HCT116 (cell line): ENCODE measurements around the gene AQP12B. TPM values are rescaled to one million over a fixed set of nuclear protein-coding genes. Genes with fewer than 3 reads are reported as not detected.
A peak's percentile ranks its signal among the peaks of the same experiment; 100 is the strongest.

ENCODE experiments used
- ATAC-seq: fragments of 200-7000 bp; cut with Tn5 transposase; 2 replicates; pipeline ENCODE4 v1.9.1; 2020; ENCODE audit warnings: mild to moderate bottlenecking, moderate library complexity
- BruUV-seq: library from RNA; stranded (reverse); fragments of 400-500 nt; replicated peaks from 2 replicates; lab custom pipeline; 2021; lab: Mats Ljungman, UMichigan
- CTCF ChIA-PET: fragments of 300-600 bp; sonication (Branson Sonifier 250); formaldehyde crosslinking; loops from one replicate; lab custom pipeline; 2021; ENCODE audit warnings: antibody characterized with exemption; lab: Charles Lee
- POLR2A ChIA-PET: fragments of 300-600, 350-600 bp; sonication (Branson Sonifier 250); formaldehyde crosslinking; loops from one replicate; lab custom pipeline; 2021; ENCODE audit warnings: antibody characterized with exemption; lab: Charles Lee
- RAD21 ChIA-PET, 2 experiments: fragments of 300-600 bp; sonication (Branson Sonifier 250); formaldehyde crosslinking; loops; one replicate each; lab custom pipeline; 2023; ENCODE audit warnings: low total read pairs in 2 of 2; ENCODE audit not compliant: uncharacterized antibody in 2 of 2, unreplicated experiment in 2 of 2, low non-redundant PET in 1 of 2; lab: Charles Lee
- DNase-seq: peaks from one replicate; pipeline ENCODE4 v3.0.0-alpha.2; 2010; ENCODE audit warnings: low read depth, low spot score
- H2AFZ ChIP-seq: fragments of 200-600 bp; shearing (Covaris generic), sonication (generic); 2 replicates; pipeline ENCODE4 v1.6.1; 2017; ENCODE audit warnings: low read depth, mixed run types, mixed read lengths, antibody characterized with exemption, low read length; ENCODE audit not compliant: poor library complexity, severe bottlenecking
- H3K27ac ChIP-seq: 2 replicates; pipeline ENCODE4 v1.5.1; 2012; ENCODE audit warnings: low read depth, low read length
- H3K27me3 ChIP-seq: fragments of 200-600 bp; sonication (generic); 2 replicates; pipeline ENCODE4 v1.6.1; 2016; ENCODE audit warnings: mixed run types, low read length, mixed read lengths; ENCODE audit not compliant: insufficient read depth
- H3K36me3 ChIP-seq, 2 experiments: fragments of 200-500 bp in 1 of 2; fragments of 200-600 bp in 1 of 2; sonication (Bioruptor generic) in 1 of 2; sonication (generic) in 1 of 2; 2 replicates each; pipeline versions ENCODE4 v1.5.1 to v1.6.1; 2014 to 2016; ENCODE audit warnings: low read length in 2 of 2, inconsistent platforms in 1 of 2, mixed read lengths in 1 of 2, mixed run types in 1 of 2; ENCODE audit not compliant: insufficient read depth in 2 of 2, control insufficient read depth in 1 of 2
- H3K4me1 ChIP-seq, 2 experiments: fragments of 200-600 bp in 1 of 2; sonication (generic) in 1 of 2; 2 replicates each; pipeline versions ENCODE4 v1.5.1 to v1.6.1; 2012 to 2017; ENCODE audit warnings: low read length in 2 of 2, inconsistent platforms in 1 of 2, mild to moderate bottlenecking in 1 of 2, mixed read lengths in 1 of 2, mixed run types in 1 of 2, moderate library complexity in 1 of 2; ENCODE audit not compliant: insufficient read depth in 2 of 2, control insufficient read depth in 1 of 2
- H3K4me2 ChIP-seq: fragments of 200-600 bp; sonication (generic); 2 replicates; pipeline ENCODE4 v1.6.1; 2017; ENCODE audit warnings: mixed run types, low read length, mixed read lengths
- H3K4me3 ChIP-seq, 2 experiments: fragments of 200-600 bp in 1 of 2; sonication (generic) in 1 of 2; replicated peaks in 1 of 2; 2 replicates each; pipeline ENCODE4 v1.5.1; 2011 to 2016; ENCODE audit warnings: low read length in 2 of 2, control low read depth in 1 of 2, low read depth in 1 of 2, mild to moderate bottlenecking in 1 of 2, mixed read lengths in 1 of 2, mixed run types in 1 of 2
- H3K79me2 ChIP-seq: fragments of 200-600 bp; sonication (generic); 2 replicates; pipeline ENCODE4 v1.6.1; 2017; ENCODE audit warnings: mild to moderate bottlenecking, mixed run types, low read length, moderate library complexity, mixed read lengths; ENCODE audit not compliant: insufficient read depth
- H3K9ac ChIP-seq: fragments of 200-600 bp; sonication (generic); 2 replicates; pipeline ENCODE4 v1.6.1; 2016; ENCODE audit warnings: low read length, mixed read lengths
- H3K9me2 ChIP-seq: fragments of 200-600 bp; sonication (generic), shearing (Covaris generic); 2 replicates; pipeline ENCODE4 v1.6.1; 2017; ENCODE audit warnings: mixed run types, mild to moderate bottlenecking, moderate library complexity; ENCODE audit not compliant: insufficient read depth
- H3K9me3 ChIP-seq, 2 experiments: fragments of 200-500 bp in 1 of 2; fragments of 200-600 bp in 1 of 2; sonication (Bioruptor generic) in 1 of 2; sonication (generic) in 1 of 2; 2 replicates each; pipeline ENCODE4 v1.6.1; 2014 to 2017; ENCODE audit warnings: low read length in 2 of 2, mixed read lengths in 2 of 2, inconsistent platforms in 1 of 2, low read depth in 1 of 2, mild to moderate bottlenecking in 1 of 2, mixed run types in 1 of 2, moderate library complexity in 1 of 2; ENCODE audit not compliant: control insufficient read depth in 1 of 2, insufficient read depth in 1 of 2
- H4K20me1 ChIP-seq: fragments of 200-600 bp; sonication (generic), shearing (Covaris generic); 2 replicates; pipeline ENCODE4 v1.6.1; 2017; ENCODE audit warnings: mixed run types, mild to moderate bottlenecking, moderate library complexity; ENCODE audit not compliant: insufficient read depth
- ATF3 ChIP-seq: IDR thresholded peaks from 2 replicates; pipeline ENCODE4 v1.6.1; 2012
- CBX3 ChIP-seq: IDR thresholded peaks from 2 replicates; pipeline ENCODE4 v1.6.1; 2012; ENCODE audit warnings: low read depth
- CTCF ChIP-seq, 3 experiments: fragments of 200-600 bp in 1 of 3; sonication (generic) in 1 of 3; IDR thresholded peaks in 2 of 3; conservative IDR thresholded peaks in 1 of 3; 2 replicates each; pipeline ENCODE4 v1.5.1; 2012 to 2017; ENCODE audit warnings: low read depth in 2 of 3, low read length in 2 of 3, antibody characterized with exemption in 1 of 3, borderline replicate concordance in 1 of 3, control low read depth in 1 of 3, mild to moderate bottlenecking in 1 of 3, mixed read lengths in 1 of 3, mixed run types in 1 of 3, moderate library complexity in 1 of 3; ENCODE audit not compliant: insufficient read depth in 1 of 3
- EZH2 ChIP-seq: fragments of 200-600 bp; sonication (generic); IDR thresholded peaks from 2 replicates; pipeline ENCODE4 v1.6.1; 2017; ENCODE audit warnings: antibody characterized with exemption, mixed run types
- EZH2phosphoT487 ChIP-seq: fragments of 200-600 bp; IDR thresholded peaks from 2 replicates; pipeline ENCODE4 v1.6.1; 2018; ENCODE audit warnings: antibody characterized with exemption, borderline replicate concordance
- JUND ChIP-seq: IDR thresholded peaks from 2 replicates; pipeline ENCODE4 v1.6.1; 2012
- MAX ChIP-seq: IDR thresholded peaks from 2 replicates; pipeline ENCODE4 v1.6.1; 2012
- RAD21 ChIP-seq: IDR thresholded peaks from 2 replicates; pipeline ENCODE4 v1.6.1; 2012; ENCODE audit warnings: low read depth, mild to moderate bottlenecking
- SIN3A ChIP-seq: IDR thresholded peaks from 2 replicates; pipeline ENCODE4 v1.6.1; 2012; ENCODE audit warnings: low read depth
- SP1 ChIP-seq: IDR thresholded peaks from 2 replicates; pipeline ENCODE4 v1.6.1; 2012; ENCODE audit warnings: low read depth
- TCF7L2 ChIP-seq: IDR thresholded peaks from 2 replicates; pipeline ENCODE4 v1.7.0; 2011; ENCODE audit warnings: borderline replicate concordance, inconsistent platforms; ENCODE audit not compliant: insufficient read depth, insufficient read length; ENCODE audit errors: extremely low read depth
- ZFX ChIP-seq: fragments of 450-650 bp; IDR thresholded peaks from 2 replicates; pipeline ENCODE4 v1.6.1; 2017
- intact Hi-C: fragments of 100-400 bp; cut with micrococcal nuclease; formaldehyde crosslinking; loops from 2 replicates; pipeline ENCODE4 v1.10.0; 2022
- total RNA-seq: library from RNA; stranded (reverse); gene quantifications from one replicate; pipeline ENCODE4 v1.2.1, GENCODE V29; 2021; ENCODE audit not compliant: unreplicated experiment

Gene AQP12B
- total RNA-seq, 1 experiment from 2014 or later = not detected

GRCh38 chr2:240722796-240723735, 40.4 kb upstream of the AQP12B start:
- no peaks in the 10 kb centered on the region for H3K27me3 ChIP-seq
- no peaks in the 10 kb centered on the region for H3K4me1 ChIP-seq
- intact Hi-C loops = no loop called here
- H3K36me3 ChIP-seq = no peaks in the 10 kb centered on the region
- BruUV-seq = no TSS peak
- DNase-seq (no peak), ATAC-seq (peak; percentile 31; the same call in 1 of the 2 replicates)
- POLR2A ChIA-PET = no interaction called here
- H3K9ac ChIP-seq = no peak overlapping the region
- RAD21 ChIA-PET = no interaction called here
- H3K4me3 ChIP-seq = no peak overlapping the region
- no peaks in the 10 kb centered on the region for H3K9me3 ChIP-seq
- CTCF ChIA-PET = no interaction called here
- no peaks in the 10 kb centered on the region for H3K79me2 ChIP-seq
- TF ChIP-seq CTCF (IDR thresholded peaks at IDR 0.05 in 2 of 3, conservative IDR thresholded peaks at IDR 0.05 in 1 of 3; ENCODE audit: borderline replicate concordance in 1 of 3, insufficient read depth in 1 of 3, low read depth in 2 of 3, low read length in 2 of 3) (peak in 1 of 3 experiments; percentile 10; a peak in 1 of 6 replicates), EZH2phosphoT487 (no peak), EZH2 (no peak), SP1 (no peak), JUND (no peak)
- no peak overlapping the region for H3K27ac ChIP-seq
- H3K4me2 ChIP-seq = no peak overlapping the region
- no peaks in the 10 kb centered on the region for H3K9me2 ChIP-seq
- no peaks in the 10 kb centered on the region for H4K20me1 ChIP-seq
- no peak overlapping the region for H2AFZ ChIP-seq

- ChIA-PET CTCF (no interaction called here), RAD21 (no interaction called here), POLR2A (no interaction called here)
- intact Hi-C loops = no loop called here
- Histone ChIP-seq H3K9me2 (no peaks in the 10 kb centered on the region), H4K20me1 (no peaks in the 10 kb centered on the region), H3K4me3 (no peak overlapping the region), H3K27me3 (no peaks in the 10 kb centered on the region), H3K79me2 (no peaks in the 10 kb centered on the region), H3K4me2 (no peak overlapping the region), H3K27ac (no peak overlapping the region), H3K4me1 (no peaks in the 10 kb centered on the region), H3K9me3 (no peaks in the 10 kb centered on the region), H3K9ac (no peak overlapping the region), H3K36me3 (no peaks in the 10 kb centered on the region), H2AFZ (no peak overlapping the region)
- ATAC-seq (no peak), DNase-seq (no peak)
- BruUV-seq = no TSS peak
- TF ChIP-seq CBX3 (no peak), SP1 (no peak), ZFX (no peak), JUND (no peak), CTCF (IDR thresholded peaks at IDR 0.05 in 2 of 3, conservative IDR thresholded peaks at IDR 0.05 in 1 of 3; ENCODE audit: borderline replicate concordance in 1 of 3, insufficient read depth in 1 of 3, low read depth in 2 of 3, low read length in 2 of 3) (no peak), SIN3A (no peak), EZH2 (no peak), ATF3 (no peak), TCF7L2 (no peak), RAD21 (no peak), MAX (no peak)
Measured at GRCh38 chr2:240722376-240722775, 39.7 kb upstream of the AQP12B start.
